GM12864 (cell line): ENCODE results near the gene HYAL3.
A peak's percentile ranks its signal among the peaks of the same experiment; 100 is the strongest.
"Not testable (repeated sequence)": the region's sequence is repeated elsewhere in the genome, so short reads cannot be mapped to it uniquely, and the experiment has no call there.

ENCODE experiments used
- DNase-seq: peaks from one replicate; pipeline ENCODE4 v3.0.0-alpha.2; 2011; ENCODE audit warnings: low read depth
- H3K4me3 ChIP-seq: 2 replicates; pipeline ENCODE4 v1.5.1; 2011; ENCODE audit warnings: mild to moderate bottlenecking, low read depth, low read length, control low read depth
- CTCF ChIP-seq: IDR thresholded peaks from 2 replicates; pipeline ENCODE4 v1.5.1; 2011; ENCODE audit warnings: low read depth, mild to moderate bottlenecking, moderate library complexity, low read length, control low read depth, inconsistent platforms; ENCODE audit errors: missing control alignments

The HYAL3 gene

DNA sequence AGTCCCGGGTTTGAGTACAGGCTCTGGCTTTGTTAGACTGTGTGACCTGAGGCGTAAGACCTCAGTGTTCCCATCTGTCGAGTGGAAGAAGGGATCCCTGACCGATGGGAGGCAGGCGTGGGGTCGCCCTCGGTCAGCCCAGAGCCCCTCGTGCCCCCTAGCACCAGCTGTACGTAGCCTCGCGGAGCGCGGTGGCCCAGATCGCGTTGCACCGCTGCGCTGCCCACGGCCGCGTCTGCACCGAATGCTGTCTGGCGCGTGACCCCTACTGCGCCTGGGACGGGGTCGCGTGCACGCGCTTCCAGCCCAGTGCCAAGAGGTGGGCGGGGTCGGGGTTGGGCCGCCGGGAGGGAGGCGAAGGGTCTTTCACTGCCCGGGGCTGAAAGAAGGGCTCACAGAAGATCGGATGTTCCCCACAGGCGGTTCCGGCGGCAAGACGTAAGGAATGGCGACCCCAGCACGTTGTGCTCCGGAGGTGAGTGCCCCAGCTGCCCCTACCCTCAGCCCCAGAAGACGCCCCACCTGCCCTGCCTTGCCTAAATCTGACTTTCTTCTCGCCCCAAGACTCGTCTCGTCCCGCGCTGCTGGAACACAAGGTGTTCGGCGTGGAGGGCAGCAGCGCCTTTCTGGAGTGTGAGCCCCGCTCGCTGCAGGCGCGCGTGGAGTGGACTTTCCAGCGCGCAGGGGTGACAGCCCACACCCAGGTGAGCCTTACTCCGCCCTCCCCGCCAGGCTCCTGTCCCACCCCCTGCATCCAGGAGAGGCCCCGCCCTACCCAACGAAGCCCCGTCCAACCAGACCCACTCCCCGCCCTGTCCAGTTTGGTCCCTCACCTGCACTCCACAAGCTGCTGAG lies 23.8 kb downstream of the HYAL3 start:
- H3K4me3 ChIP-seq, result no peak overlapping the region
- no peak for TF ChIP-seq CTCF
- DNase-seq, result no peak

DNA sequence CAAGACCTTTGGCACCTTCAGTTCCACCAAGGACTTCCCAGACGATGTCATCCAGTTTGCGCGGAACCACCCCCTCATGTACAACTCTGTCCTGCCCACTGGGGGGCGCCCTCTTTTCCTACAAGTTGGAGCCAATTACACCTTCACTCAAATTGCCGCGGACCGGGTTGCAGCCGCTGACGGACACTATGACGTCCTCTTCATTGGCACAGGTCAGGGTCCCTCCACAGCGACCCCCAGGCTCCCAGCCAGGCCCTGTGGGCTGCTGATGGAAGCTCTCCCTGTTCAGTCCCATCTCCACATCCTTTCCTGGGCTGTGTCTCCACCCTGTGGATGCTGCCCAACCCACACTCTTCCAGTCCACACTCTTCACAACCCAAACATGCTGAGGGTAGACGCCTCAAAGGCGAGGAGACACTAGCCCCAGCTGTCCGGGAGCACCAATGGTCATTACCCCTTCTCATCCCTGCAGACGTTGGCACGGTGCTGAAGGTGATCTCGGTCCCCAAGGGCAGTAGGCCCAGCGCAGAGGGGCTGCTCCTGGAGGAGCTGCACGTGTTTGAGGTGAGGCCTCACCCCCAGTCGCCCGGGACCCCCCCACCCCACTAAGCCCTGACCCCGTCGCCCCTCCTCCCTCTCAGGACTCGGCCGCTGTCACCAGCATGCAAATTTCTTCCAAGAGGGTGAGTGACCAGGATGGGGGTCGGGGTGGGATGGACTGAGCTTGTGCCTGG lies 24.7 kb downstream of the HYAL3 start:
- no peak overlapping the region for H3K4me3 ChIP-seq
- peak; percentile 80 for TF ChIP-seq CTCF
- peak; percentile 34 for DNase-seq

- no peak overlapping the region for H3K4me3 ChIP-seq
- no peak for DNase-seq
- no peak for TF ChIP-seq CTCF
These were observed 25.5 kb downstream of the HYAL3 start for GRCh38 chr3:50273689-50274065.

GRCh38 chr3:50272911-50273688 lies 26.1 kb downstream of the HYAL3 start:
- H3K4me3 ChIP-seq, result peak overlapping the region; percentile 2; the same call in 1 of the 2 replicates
- peak; percentile 97 for TF ChIP-seq CTCF
- DNase-seq, result peak; percentile 49

- H3K4me3 ChIP-seq, DNase-seq: not testable (repeated sequence)
These were observed 26.7 kb downstream of the HYAL3 start for GRCh38 chr3:50272538-50272910.

DNA sequence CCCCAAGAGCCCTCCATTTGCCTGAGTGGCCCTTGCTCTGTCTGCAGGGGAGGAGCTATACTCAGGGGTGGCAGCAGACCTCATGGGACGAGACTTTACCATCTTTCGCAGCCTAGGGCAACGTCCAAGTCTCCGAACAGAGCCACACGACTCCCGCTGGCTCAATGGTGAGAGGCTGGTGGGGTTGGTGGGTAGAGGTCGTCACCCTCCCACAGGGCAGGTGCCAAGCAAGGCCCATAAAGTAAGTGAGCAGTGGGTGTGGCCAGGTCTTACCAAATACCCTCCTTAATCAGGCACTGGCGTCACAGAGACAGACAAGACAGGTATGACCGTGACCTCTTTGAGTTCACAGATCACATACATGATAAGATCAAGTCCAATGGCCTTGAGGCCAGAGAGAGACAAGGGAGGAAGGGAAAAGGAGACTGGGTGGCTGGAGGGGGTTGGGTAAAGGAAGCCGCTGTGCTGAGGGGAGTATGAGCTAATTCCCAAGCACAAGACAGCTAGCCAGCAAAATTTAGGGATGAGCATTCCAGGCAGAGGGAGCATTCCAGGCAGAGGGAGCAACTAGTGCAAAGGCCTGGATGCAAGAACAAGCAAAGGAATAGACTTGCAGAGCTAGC lies 27.8 kb downstream of the HYAL3 start:
- no peak for DNase-seq
- TF ChIP-seq CTCF, result no peak
- no peak overlapping the region for H3K4me3 ChIP-seq
